ENCODE measurements around the gene RALB.

Gene RALB

DNA sequence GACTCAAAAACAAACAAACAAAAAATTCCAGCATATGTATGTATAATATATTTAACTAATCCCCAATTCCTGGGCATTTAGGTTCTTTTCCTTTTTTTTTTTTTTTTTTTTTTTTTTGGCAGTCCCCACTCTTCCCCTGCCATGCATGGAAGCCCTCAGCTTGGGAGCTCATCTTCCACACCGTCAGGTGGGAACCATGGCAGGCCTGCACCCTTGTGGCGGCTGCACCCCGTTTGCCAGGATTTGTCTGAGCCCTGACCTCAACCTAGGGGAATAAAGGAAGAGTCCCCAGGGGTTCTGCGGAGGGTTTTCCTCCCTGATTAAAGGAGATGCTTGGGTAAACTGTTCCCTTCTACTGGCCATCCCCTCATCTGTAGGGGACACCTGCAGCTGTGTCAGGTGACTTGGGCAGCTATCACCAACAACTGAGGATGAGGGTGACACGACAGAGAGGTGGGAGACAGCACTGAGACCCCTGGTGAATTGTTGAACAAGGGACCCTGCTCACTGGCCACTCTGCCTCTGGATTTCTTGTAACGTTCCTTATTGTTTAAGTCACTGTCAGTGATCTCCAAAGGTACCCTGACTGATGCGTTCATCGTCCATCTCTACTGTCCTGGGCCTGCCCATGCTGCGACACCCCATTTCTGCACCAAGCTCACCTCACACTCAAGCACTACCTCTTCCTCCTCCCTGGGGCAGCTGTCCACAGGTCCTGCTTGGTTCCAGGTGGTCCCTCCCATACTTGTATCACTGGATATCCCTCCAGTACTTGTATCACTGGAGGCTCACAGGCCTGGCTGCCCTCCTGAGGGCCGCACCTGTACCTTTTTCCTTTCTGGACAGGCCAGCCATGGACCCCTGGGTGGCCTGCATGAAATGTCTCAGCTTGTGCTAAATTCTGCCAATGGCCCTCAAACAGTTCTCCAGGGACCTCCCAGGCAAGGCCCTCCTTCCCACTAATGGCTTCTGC lies 44.0 kb upstream of the RALB start:
- H3K4me3 ChIP-seq (replicated peaks; ENCODE audit: low read depth, low read length): no peak overlapping the region
- no peak for DNase-seq (ENCODE audit: extremely low read depth, low read depth)
- TF ChIP-seq, protein P1, sequence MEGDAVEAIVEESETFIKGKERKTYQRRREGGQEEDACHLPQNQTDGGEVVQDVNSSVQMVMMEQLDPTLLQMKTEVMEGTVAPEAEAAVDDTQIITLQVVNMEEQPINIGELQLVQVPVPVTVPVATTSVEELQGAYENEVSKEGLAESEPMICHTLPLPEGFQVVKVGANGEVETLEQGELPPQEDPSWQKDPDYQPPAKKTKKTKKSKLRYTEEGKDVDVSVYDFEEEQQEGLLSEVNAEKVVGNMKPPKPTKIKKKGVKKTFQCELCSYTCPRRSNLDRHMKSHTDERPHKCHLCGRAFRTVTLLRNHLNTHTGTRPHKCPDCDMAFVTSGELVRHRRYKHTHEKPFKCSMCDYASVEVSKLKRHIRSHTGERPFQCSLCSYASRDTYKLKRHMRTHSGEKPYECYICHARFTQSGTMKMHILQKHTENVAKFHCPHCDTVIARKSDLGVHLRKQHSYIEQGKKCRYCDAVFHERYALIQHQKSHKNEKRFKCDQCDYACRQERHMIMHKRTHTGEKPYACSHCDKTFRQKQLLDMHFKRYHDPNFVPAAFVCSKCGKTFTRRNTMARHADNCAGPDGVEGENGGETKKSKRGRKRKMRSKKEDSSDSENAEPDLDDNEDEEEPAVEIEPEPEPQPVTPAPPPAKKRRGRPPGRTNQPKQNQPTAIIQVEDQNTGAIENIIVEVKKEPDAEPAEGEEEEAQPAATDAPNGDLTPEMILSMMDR (IDR thresholded peaks at IDR 0.05; ENCODE audit: low read depth, low read length, missing control alignments): no peak

DNA sequence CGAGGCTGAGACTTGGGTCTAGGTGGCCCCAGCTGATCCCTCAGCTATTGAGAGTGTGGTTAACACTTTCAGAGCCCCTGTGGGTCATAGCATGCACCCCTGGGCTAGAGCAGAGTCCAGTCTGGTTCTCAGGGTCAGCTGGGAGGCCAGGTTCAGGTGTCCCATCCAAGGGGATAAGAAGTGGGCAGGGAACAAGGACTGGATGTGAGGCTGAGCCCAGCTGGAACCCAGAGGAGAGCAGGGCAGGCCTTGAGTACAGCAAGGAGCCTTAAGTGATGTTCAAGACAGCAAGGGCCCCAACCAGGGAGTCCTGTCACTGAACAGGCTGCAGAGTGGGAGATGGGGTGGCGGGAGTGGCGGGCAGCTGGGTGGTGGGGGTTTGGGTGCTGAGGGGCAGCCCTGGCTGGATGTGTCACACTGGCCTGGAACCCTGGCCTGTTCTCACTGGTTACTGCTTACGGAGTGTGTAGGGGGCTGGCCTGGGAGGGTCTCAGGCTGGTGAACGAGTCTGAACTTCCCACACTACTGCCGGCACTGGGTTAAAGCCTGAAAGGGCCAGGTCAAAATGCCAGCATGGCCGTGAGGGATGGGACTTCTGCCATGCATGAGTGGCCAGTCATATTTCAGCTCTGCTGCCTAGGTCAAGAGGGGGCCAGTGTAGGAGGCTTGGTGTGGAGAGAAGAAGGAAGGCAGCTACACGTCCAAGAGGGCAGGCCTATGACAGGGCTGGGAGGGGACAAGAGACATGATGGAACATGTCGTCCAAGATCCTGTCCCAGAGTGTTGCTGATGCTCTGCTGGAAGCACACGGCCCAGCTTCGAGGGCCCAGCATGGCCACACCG lies 43.0 kb upstream of the RALB start:
- H3K4me3 ChIP-seq (replicated peaks; ENCODE audit: low read depth, low read length): no peak overlapping the region
- DNase-seq (ENCODE audit: extremely low read depth, low read depth): no peak
- TF ChIP-seq, protein P1 (IDR thresholded peaks at IDR 0.05; ENCODE audit: low read depth, low read length, missing control alignments): no peak

DNA sequence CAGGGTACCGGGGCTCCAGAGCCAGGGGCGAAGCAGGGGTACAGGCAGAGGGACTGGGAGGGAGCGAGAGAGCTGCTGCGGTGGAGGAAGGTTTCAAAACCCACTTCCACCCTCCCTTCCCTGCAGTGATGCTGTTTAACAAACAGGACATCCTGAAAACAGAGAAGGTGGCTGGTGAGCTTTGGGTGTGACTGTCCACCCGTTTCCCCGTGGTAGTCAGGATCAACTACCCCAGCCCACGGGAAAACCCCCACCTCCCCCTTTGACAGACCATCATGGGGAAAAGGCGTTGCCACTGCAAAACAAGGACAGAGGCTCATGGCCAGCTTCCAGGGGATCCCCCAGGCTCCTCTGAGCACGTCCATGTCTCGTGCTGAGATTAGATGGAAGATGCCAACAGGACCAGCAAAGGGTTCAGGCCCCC lies 42.4 kb upstream of the RALB start:
- no peak overlapping the region for H3K4me3 ChIP-seq (replicated peaks; ENCODE audit: low read depth, low read length)
- DNase-seq (ENCODE audit: extremely low read depth, low read depth): no peak

DNA sequence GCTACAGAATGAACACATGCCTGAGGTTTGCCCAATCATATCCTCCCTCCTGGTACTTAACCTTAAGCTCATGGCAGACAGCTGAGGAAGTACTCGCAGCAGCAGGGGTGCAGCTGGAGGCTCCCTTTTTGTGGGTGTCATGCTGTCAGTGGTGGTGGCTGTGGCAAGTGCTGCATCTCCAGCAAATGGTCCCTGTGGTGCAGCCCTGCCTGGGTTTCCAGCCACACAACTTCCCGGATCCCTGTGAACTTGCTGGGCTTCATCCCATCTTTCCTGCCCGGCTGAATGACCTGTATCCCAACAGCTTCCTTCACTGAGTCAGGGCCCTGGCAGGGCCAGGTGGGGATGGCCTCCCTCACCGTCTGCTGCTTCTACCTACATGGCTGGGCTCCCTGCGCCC lies 34.5 kb upstream of the RALB start:
- no peak overlapping the region for H3K4me3 ChIP-seq (replicated peaks; ENCODE audit: low read depth, low read length)
- no peak for DNase-seq (ENCODE audit: extremely low read depth, low read depth)
- TF ChIP-seq, protein P1 (IDR thresholded peaks at IDR 0.05; ENCODE audit: low read depth, low read length, missing control alignments): no peak

More for the DNA sequence above, 42.4 kb upstream of the RALB start:
- TF ChIP-seq, protein P1 (IDR thresholded peaks at IDR 0.05; ENCODE audit: low read depth, low read length, missing control alignments): no peak

DNA sequence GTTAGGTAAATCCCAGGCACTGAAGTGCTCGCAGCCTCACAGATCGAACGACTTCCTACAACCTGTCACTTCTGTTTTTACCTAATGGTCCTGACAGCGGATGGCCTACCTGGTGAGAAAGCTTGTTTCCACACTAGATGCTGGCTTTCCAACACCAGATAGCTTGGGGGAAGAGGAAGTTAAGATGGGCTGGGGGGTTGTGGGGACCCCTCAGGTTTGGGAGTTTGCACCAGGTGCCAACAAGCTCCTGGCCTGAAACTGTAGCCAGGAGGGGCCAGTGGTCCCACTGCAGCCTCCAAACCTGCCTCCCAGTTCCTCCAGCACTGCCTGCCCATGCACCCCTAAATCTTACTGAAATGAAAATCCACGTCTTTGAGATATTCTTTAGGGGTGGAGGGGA lies 33.4 kb upstream of the RALB start:
- no peak overlapping the region for H3K4me3 ChIP-seq (replicated peaks; ENCODE audit: low read depth, low read length)
- TF ChIP-seq, protein P1 (IDR thresholded peaks at IDR 0.05; ENCODE audit: low read depth, low read length, missing control alignments): no peak
- DNase-seq (ENCODE audit: extremely low read depth, low read depth): no peak

DNA sequence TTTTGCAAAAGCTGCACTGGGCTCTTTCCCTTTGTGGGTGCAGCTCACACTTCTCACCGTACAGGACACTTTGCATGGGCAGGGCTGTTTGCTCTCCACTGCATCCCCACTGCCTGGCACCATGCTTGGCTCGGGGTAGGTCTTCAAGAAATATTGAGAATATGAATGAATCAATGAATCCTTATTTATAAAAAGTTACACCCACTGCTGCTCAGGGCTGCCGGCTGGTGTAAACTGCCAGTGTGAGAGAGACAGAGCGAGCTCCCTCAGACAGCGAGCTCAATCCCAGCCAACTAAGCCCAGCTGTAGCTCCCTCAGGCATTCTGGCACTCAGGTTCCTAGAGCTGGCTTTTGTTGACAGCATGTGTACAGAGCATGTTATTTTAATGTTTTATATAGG lies 32.9 kb upstream of the RALB start:
- TF ChIP-seq, protein P1 (IDR thresholded peaks at IDR 0.05; ENCODE audit: low read depth, low read length, missing control alignments): no peak

More for the DNA sequence above, 32.9 kb upstream of the RALB start:
- no peak overlapping the region for H3K4me3 ChIP-seq (replicated peaks; ENCODE audit: low read depth, low read length)
- no peak for DNase-seq (ENCODE audit: extremely low read depth, low read depth)

Data from HFF-Myc (cell line).